ENCODE measurements around the gene ZNF784.
A peak's percentile ranks its signal among the peaks of the same experiment; 100 is the strongest.

Gene ZNF784

GRCh38 chr19:55640577-55641425 lies 16.4 kb upstream of the ZNF784 start, which contains the start of gene ZNF580:
Gene ZNF580 (plus strand): TSS chr19:55641002. CDS start chr19:55642509, 1,507 bp downstream.
- Histone ChIP-seq H2AFZ (ENCODE audit: low read depth, low read length, severe bottlenecking) (peak within 1 kb of the TSS; percentile 8), H3K27ac (ENCODE audit: low read depth, low read length) (peak within 1 kb of the TSS; percentile 90), H3K27me3 (ENCODE audit: low read length) (no peaks in the 10 kb centered on the region), H3K4me2 (ENCODE audit: low read depth, low read length, poor library complexity, severe bottlenecking) (peak within 1 kb of the TSS; percentile 71), H3K79me2 (ENCODE audit: insufficient read depth, low read length) (peaks cover 38% of the 10 kb centered on the region), H3K9me3 (ENCODE audit: insufficient read depth, low read length) (no peaks in the 10 kb centered on the region), H3K9me2 (replicated peaks; ENCODE audit: insufficient read depth, low read length) (no peaks in the 10 kb centered on the region), H3F3A (ENCODE audit: insufficient read depth) (peaks cover 42% of the 10 kb centered on the region), H3K9ac (ENCODE audit: low read length) (peak within 1 kb of the TSS; percentile 98), H3K4me3 (ENCODE audit: insufficient read depth, low read length, poor library complexity, severe bottlenecking) (peak within 1 kb of the TSS; percentile 99), H3K36me3 (ENCODE audit: low read length) (no peaks in the 10 kb centered on the region; the same call in 1 of the 2 replicates), H4K20me1 (ENCODE audit: low read depth, low read length) (no peaks in the 10 kb centered on the region)
- TF ChIP-seq EZH2phosphoT487 (conservative IDR thresholded peaks at IDR 0.05; ENCODE audit: low read length): no peak
- TF ChIP-seq, protein P1, sequence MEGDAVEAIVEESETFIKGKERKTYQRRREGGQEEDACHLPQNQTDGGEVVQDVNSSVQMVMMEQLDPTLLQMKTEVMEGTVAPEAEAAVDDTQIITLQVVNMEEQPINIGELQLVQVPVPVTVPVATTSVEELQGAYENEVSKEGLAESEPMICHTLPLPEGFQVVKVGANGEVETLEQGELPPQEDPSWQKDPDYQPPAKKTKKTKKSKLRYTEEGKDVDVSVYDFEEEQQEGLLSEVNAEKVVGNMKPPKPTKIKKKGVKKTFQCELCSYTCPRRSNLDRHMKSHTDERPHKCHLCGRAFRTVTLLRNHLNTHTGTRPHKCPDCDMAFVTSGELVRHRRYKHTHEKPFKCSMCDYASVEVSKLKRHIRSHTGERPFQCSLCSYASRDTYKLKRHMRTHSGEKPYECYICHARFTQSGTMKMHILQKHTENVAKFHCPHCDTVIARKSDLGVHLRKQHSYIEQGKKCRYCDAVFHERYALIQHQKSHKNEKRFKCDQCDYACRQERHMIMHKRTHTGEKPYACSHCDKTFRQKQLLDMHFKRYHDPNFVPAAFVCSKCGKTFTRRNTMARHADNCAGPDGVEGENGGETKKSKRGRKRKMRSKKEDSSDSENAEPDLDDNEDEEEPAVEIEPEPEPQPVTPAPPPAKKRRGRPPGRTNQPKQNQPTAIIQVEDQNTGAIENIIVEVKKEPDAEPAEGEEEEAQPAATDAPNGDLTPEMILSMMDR (IDR thresholded peaks at IDR 0.05; ENCODE audit: insufficient read depth, low read length, poor library complexity, severe bottlenecking): no peak

DNA sequence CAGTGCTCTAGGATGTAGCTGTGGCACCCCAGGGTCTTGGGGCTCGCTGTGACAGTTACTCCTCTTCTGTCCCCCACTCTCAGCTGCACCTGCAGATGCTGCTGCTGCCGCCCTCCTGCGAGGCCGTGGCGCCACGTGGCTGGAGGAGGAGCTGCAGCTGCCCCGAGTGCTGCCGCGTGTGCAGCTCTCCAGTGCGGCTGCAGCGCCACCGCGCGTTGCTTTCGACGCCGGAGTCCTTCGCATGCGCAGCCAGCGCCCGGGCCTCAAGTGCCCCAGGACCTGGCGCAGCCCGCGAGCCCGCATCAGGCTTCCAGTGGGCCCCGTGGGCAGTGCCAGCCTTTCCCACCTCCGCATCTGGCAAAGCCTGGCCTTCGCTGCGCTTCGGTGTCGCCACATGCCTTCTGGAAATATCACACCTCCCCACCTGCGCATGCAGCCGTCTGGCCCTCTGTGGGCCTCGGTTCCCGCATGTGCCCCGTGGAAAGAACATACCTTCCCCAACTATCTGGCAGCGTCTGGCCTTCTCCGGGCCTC lies 15.7 kb upstream of the ZNF784 start:
- Histone ChIP-seq H3K9me3 (ENCODE audit: insufficient read depth, low read length) (no peaks in the 10 kb centered on the region), H3K27ac (ENCODE audit: low read depth, low read length) (peak overlapping the region; percentile 90), H3F3A (ENCODE audit: insufficient read depth) (peaks cover 36% of the 10 kb centered on the region), H3K79me2 (ENCODE audit: insufficient read depth, low read length) (peaks cover 38% of the 10 kb centered on the region), H3K4me3 (ENCODE audit: insufficient read depth, low read length, poor library complexity, severe bottlenecking) (peak overlapping the region; percentile 99), H3K36me3 (ENCODE audit: low read length) (no peaks in the 10 kb centered on the region; the same call in 1 of the 2 replicates), H2AFZ (ENCODE audit: low read depth, low read length, severe bottlenecking) (no peak overlapping the region), H3K4me2 (ENCODE audit: low read depth, low read length, poor library complexity, severe bottlenecking) (peak overlapping the region; percentile 71), H3K9ac (ENCODE audit: low read length) (peak overlapping the region; percentile 98), H4K20me1 (ENCODE audit: low read depth, low read length) (no peaks in the 10 kb centered on the region), H3K27me3 (ENCODE audit: low read length) (no peaks in the 10 kb centered on the region), H3K9me2 (replicated peaks; ENCODE audit: insufficient read depth, low read length) (no peaks in the 10 kb centered on the region)
- TF ChIP-seq, protein P1 (IDR thresholded peaks at IDR 0.05; ENCODE audit: insufficient read depth, low read length, poor library complexity, severe bottlenecking): no peak
- no peak for TF ChIP-seq EZH2phosphoT487 (conservative IDR thresholded peaks at IDR 0.05; ENCODE audit: low read length)

- Histone ChIP-seq H3K79me2 (ENCODE audit: insufficient read depth, low read length) (peaks cover 29% of the 10 kb centered on the region), H3K27ac (ENCODE audit: low read depth, low read length) (peak overlapping the region; percentile 90; the same call in 1 of the 2 replicates), H2AFZ (ENCODE audit: low read depth, low read length, severe bottlenecking) (no peak overlapping the region), H3K36me3 (ENCODE audit: low read length) (no peaks in the 10 kb centered on the region), H3K4me3 (ENCODE audit: insufficient read depth, low read length, poor library complexity, severe bottlenecking) (no peak overlapping the region), H3K9me3 (ENCODE audit: insufficient read depth, low read length) (no peaks in the 10 kb centered on the region), H3K4me2 (ENCODE audit: low read depth, low read length, poor library complexity, severe bottlenecking) (peak overlapping the region; percentile 24), H4K20me1 (ENCODE audit: low read depth, low read length) (no peaks in the 10 kb centered on the region), H3K27me3 (ENCODE audit: low read length) (no peaks in the 10 kb centered on the region), H3K9ac (ENCODE audit: low read length) (no peak overlapping the region), H3F3A (ENCODE audit: insufficient read depth) (peaks cover 26% of the 10 kb centered on the region), H3K9me2 (replicated peaks; ENCODE audit: insufficient read depth, low read length) (no peaks in the 10 kb centered on the region)
- TF ChIP-seq, protein P1 (IDR thresholded peaks at IDR 0.05; ENCODE audit: insufficient read depth, low read length, poor library complexity, severe bottlenecking): peak; percentile 75
- TF ChIP-seq EZH2phosphoT487 (conservative IDR thresholded peaks at IDR 0.05; ENCODE audit: low read length): no peak
Measured at GRCh38 chr19:55638864-55639359, 14.5 kb upstream of the ZNF784 start.

Measured in SU-DHL-6 (cell line).